K562 (cell line): ENCODE data around the gene MAPKAPK3. TPM values are rescaled to one million over a fixed set of nuclear protein-coding genes. Genes with fewer than 3 reads are reported as not detected.

Experiments
- ATAC-seq: fragments of 200-7000 bp; cut with Tn5 transposase; 3 replicates; pipeline ENCODE4 v1.9.1; 2020; ENCODE audit warnings: moderate library complexity
- BruUV-seq: library from RNA; stranded (reverse); fragments of 400-500 nt; replicated peaks from 2 replicates; lab custom pipeline; 2021; lab: Mats Ljungman, UMichigan
- CTCF ChIA-PET: fragments of 300-600 bp; formaldehyde crosslinking; extraction: SDS; loops from one replicate; lab custom pipeline; 2021; ENCODE audit warnings: low intra/inter-chr PET ratio; lab: Yijun Ruan, JAX
- POLR2A ChIA-PET: fragments of 300-600, 350-650 bp; sonication (Branson Sonifier 250); formaldehyde crosslinking; extraction: SDS; loops from one replicate; lab custom pipeline; 2021; ENCODE audit warnings: antibody characterized with exemption, inconsistent platforms; lab: Yijun Ruan, JAX
- DNase-seq, 4 experiments: peaks; one replicate each; pipeline versions ENCODE4 v3.0.0 to v3.0.0-alpha.2; 2011 to 2018; ENCODE audit warnings: low spot score in 3 of 4, mixed read lengths in 3 of 4; ENCODE audit errors: extremely low read depth in 1 of 4
- FAIRE-seq: peaks from 2 replicates; lab custom pipeline; 2011; peaks lifted over from hg19 to GRCh38; lab: Jason Lieb, UNC
- H2AFZ ChIP-seq: 2 replicates; pipeline ENCODE4 v1.6.0; 2011; ENCODE audit warnings: low read depth, low read length, control low read depth, inconsistent platforms
- H3K27ac ChIP-seq: fragments of 200-600 bp; 3 replicates; pipeline ENCODE4 v1.8.0; 2011; ENCODE audit warnings: low read depth, mild to moderate bottlenecking, control low read depth, inconsistent platforms, low read length, moderate library complexity, mixed read lengths; ENCODE audit errors: extremely low read depth
- H3K27me3 ChIP-seq, 2 experiments: fragments of 300-600 bp in 1 of 2; 2 replicates in 1 of 2; 3 replicates in 1 of 2; pipeline versions ENCODE4 v1.6.0 to v1.8.0; 2011; ENCODE audit warnings: inconsistent platforms in 2 of 2, low read length in 2 of 2, mild to moderate bottlenecking in 1 of 2, mixed read lengths in 1 of 2, moderate library complexity in 1 of 2; ENCODE audit not compliant: control insufficient read depth in 2 of 2, insufficient read depth in 2 of 2
- H3K36me3 ChIP-seq: fragments of 300-600 bp; 3 replicates; pipeline ENCODE4 v1.8.0; 2011; ENCODE audit warnings: mild to moderate bottlenecking, low read length, inconsistent platforms; ENCODE audit not compliant: control insufficient read depth, insufficient read depth
- H3K4me1 ChIP-seq, 2 experiments: fragments of 200-600 bp in 1 of 2; replicated peaks in 1 of 2; 2 replicates in 1 of 2; 3 replicates in 1 of 2; pipeline versions ENCODE4 v1.5.1 to v1.8.0; 2011; ENCODE audit warnings: inconsistent platforms in 2 of 2, low read length in 2 of 2, mild to moderate bottlenecking in 1 of 2, mixed read lengths in 1 of 2, moderate library complexity in 1 of 2; ENCODE audit not compliant: control insufficient read depth in 2 of 2, insufficient read depth in 2 of 2
- H3K4me2 ChIP-seq: 2 replicates; pipeline ENCODE4 v1.6.1; 2011; ENCODE audit warnings: low read length, control low read depth, inconsistent platforms, mixed read lengths; ENCODE audit not compliant: insufficient read depth
- H3K4me3 ChIP-seq: fragments of 200-600 bp; sonication (generic), shearing (Covaris generic); 2 replicates; pipeline ENCODE4 v1.5.1; 2016; ENCODE audit warnings: control low read depth, inconsistent platforms
- H3K79me2 ChIP-seq: fragments of 200-600 bp; 3 replicates; pipeline ENCODE4 v1.8.0; 2011; ENCODE audit warnings: low read length, inconsistent platforms; ENCODE audit not compliant: control insufficient read depth, insufficient read depth
- H3K9ac ChIP-seq, 2 experiments: 2 replicates each; pipeline versions ENCODE4 v1.6.0 to v1.6.1; 2011; ENCODE audit warnings: low read depth in 2 of 2, low read length in 2 of 2, control low read depth in 1 of 2, inconsistent platforms in 1 of 2, mild to moderate bottlenecking in 1 of 2, mixed read lengths in 1 of 2; ENCODE audit not compliant: insufficient read depth in 1 of 2
- H3K9me1 ChIP-seq: one replicate; pipeline ENCODE4 v1.6.0; 2011; ENCODE audit warnings: inconsistent platforms, mild to moderate bottlenecking, low read length, moderate library complexity; ENCODE audit not compliant: control insufficient read depth, insufficient read depth
- H3K9me3 ChIP-seq: replicated peaks from 2 replicates; pipeline ENCODE4 v1.5.1; 2011; ENCODE audit warnings: low read depth, low read length, inconsistent platforms; ENCODE audit not compliant: control insufficient read depth, insufficient read depth
- H4K20me1 ChIP-seq: replicated peaks from 2 replicates; pipeline ENCODE4 v1.6.1; 2011; ENCODE audit warnings: low read length, inconsistent platforms, mixed read lengths; ENCODE audit not compliant: control insufficient read depth, insufficient read depth
- CREM ChIP-seq: IDR thresholded peaks from 2 replicates; pipeline ENCODE4 v1.6.1; 2014; ENCODE audit warnings: antibody characterized with exemption, low read depth
- E2F4 ChIP-seq: sonication (generic); formaldehyde crosslinking; IDR thresholded peaks from 2 replicates; pipeline ENCODE4 v1.8.0; 2022; ENCODE audit warnings: mild to moderate bottlenecking, low read depth, missing genetic modification reagents
- KDM4B ChIP-seq, 2 experiments: fragments of 450-650 bp in 1 of 2; sonication (generic) in 1 of 2; IDR thresholded peaks; 2 replicates each; pipeline ENCODE4 v1.6.1; 2016 to 2017; ENCODE audit warnings: borderline replicate concordance in 2 of 2, antibody characterized with exemption in 1 of 2, low read depth in 1 of 2, mild to moderate bottlenecking in 1 of 2
- NFIC ChIP-seq: fragments of 450-650 bp; IDR thresholded peaks from 2 replicates; pipeline ENCODE4 v1.6.1; 2017; ENCODE audit warnings: mild to moderate bottlenecking, inconsistent platforms
- PRDM10 ChIP-seq: fragments of 450-650 bp; IDR thresholded peaks from 2 replicates; pipeline ENCODE4 v1.6.1; 2018; ENCODE audit not compliant: partially characterized antibody
- SLC30A9 ChIP-seq: fragments of 250-450 bp; sonication (Bioruptor Pico); IDR thresholded peaks from 2 replicates; pipeline ENCODE4 v1.8.0; 2022; ENCODE audit warnings: mild to moderate bottlenecking, moderate library complexity
- ZKSCAN8 ChIP-seq: fragments of 200-800 bp; sonication (Bioruptor generic); IDR thresholded peaks from 2 replicates; pipeline ENCODE4 v1.6.1; 2016; ENCODE audit warnings: missing genetic modification characterization, missing compliant biosample characterization
- ZNF445 ChIP-seq: fragments of 250-450 bp; sonication (Bioruptor Pico); IDR thresholded peaks from 2 replicates; pipeline ENCODE4 v1.4.0; 2020; ENCODE audit warnings: low read depth, mild to moderate bottlenecking, moderate library complexity
- WGBS: fragments of 100-300 bp; shearing (Covaris generic); methylation state at CpG from one replicate; pipeline ENCODE4 v1.1.6; 2016; ENCODE audit warnings: low coverage, mixed read lengths; ENCODE audit not compliant: insufficient coverage; ENCODE audit errors: missing lambda C conversion rate; 5-methylcytosine and 5-hydroxymethylcytosine counted together
- in situ Hi-C: fragments of 300-500 bp; cut with MboI; formaldehyde crosslinking; loops from 4 replicates; pipeline ENCODE4 v1.15.0; 2018; ENCODE audit warnings: inconsistent platforms, mixed read lengths
- intact Hi-C: fragments of 100-400 bp; cut with micrococcal nuclease; formaldehyde crosslinking; loops from 2 replicates; pipeline ENCODE4 v1.14.2; 2022
- polyA plus RNA-seq, 8 experiments: library from polyadenylated mRNA; depleted of rRNA in 4 of 8; stranded (reverse) in 5 of 8; unstranded in 3 of 8; fragments of >200 nt; fragmentation: Nextera tagmentation in 2 of 8; fragmentation: Illumina TruSeq in 1 of 8; extraction: Ambion mirVana in 2 of 8; extraction: Trizol in 1 of 8; gene quantifications; 2 replicates each; pipeline versions ENCODE4 v1.2.1 to v1.2.3, GENCODE V29; 2011 to 2014; ENCODE audit warnings: inconsistent platforms in 1 of 8, missing spikeins in 1 of 8
- total RNA-seq, 7 experiments: library from RNA; depleted of rRNA in 6 of 7; stranded (reverse); fragments of >200 nt in 6 of 7; fragmentation: Illumina TruSeq in 2 of 7; extraction: Trizol in 2 of 7; gene quantifications; 2 replicates each; pipeline versions ENCODE4 v1.2.1 to v1.2.3, GENCODE V29; 2011 to 2021; ENCODE audit warnings: low replicate concordance in 1 of 7
- TF ChIP-seq, protein P1 (sequence below): sonication (generic); formaldehyde crosslinking; IDR thresholded peaks from 2 replicates; pipeline ENCODE4 v1.8.0; 2022; ENCODE audit warnings: mild to moderate bottlenecking, missing genetic modification reagents

Gene MAPKAPK3
- total and polyA plus RNA-seq, 9 of the 15 experiments (the other 6 are each of a cell fraction or from before 2014, with no cell fraction given): 8.0 to 56.4 (median 41.2) TPM

- TF ChIP-seq NFIC (no peak), ZNF445 (CRISPR knock-in tag) (no peak), KDM4B (IDR thresholded peaks at IDR 0.05; ENCODE audit: borderline replicate concordance in 2 of 2, low read depth in 1 of 2) (peak in 1 of 2 experiments; percentile 75; a peak in 1 of 4 replicates), CREM (peak; percentile 84), E2F4 (CRISPR knock-in tag) (no peak)
- TF ChIP-seq, protein P1, sequence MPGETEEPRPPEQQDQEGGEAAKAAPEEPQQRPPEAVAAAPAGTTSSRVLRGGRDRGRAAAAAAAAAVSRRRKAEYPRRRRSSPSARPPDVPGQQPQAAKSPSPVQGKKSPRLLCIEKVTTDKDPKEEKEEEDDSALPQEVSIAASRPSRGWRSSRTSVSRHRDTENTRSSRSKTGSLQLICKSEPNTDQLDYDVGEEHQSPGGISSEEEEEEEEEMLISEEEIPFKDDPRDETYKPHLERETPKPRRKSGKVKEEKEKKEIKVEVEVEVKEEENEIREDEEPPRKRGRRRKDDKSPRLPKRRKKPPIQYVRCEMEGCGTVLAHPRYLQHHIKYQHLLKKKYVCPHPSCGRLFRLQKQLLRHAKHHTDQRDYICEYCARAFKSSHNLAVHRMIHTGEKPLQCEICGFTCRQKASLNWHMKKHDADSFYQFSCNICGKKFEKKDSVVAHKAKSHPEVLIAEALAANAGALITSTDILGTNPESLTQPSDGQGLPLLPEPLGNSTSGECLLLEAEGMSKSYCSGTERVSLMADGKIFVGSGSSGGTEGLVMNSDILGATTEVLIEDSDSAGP (CRISPR knock-in tag): peak; percentile 83
These were observed 218 bp upstream of the MAPKAPK3 start (continued) for GRCh38 chr3:50616770-50617095.

GRCh38 chr3:50617911-50618481 lies 1.0 kb downstream of the MAPKAPK3 start:
- Histone ChIP-seq H3K27me3 (no peaks in the 10 kb centered on the region), H3K27ac (peak overlapping the region; percentile 85), H4K20me1 (peaks cover 8% of the 10 kb centered on the region; the same call in 1 of the 2 replicates), H3K36me3 (peaks cover 32% of the 10 kb centered on the region; the same call in 2 of the 3 replicates), H2AFZ (peak overlapping the region; percentile 83; the same call in 1 of the 2 replicates), H3K79me2 (peaks cover 45% of the 10 kb centered on the region), H3K9ac (peak overlapping the region; percentile 86 to 92), H3K4me2 (peak overlapping the region; percentile 96), H3K9me3 (no peaks in the 10 kb centered on the region), H3K9me1 (no peaks in the 10 kb centered on the region), H3K4me3 (peak overlapping the region; percentile 72), H3K4me1 (peaks cover 24 to 32% of the 10 kb centered on the region in 2 experiments; a peak in 4 of 5 replicates)
- CTCF ChIA-PET: no interaction called here
- no peak for FAIRE-seq
- no peak for DNase-seq
- no peak for TF ChIP-seq SLC30A9
- peak; percentile 54 for TF ChIP-seq PRDM10
- no peak for TF ChIP-seq ZKSCAN8 (CRISPR knock-in tag)
- intact Hi-C loops (loop anchor here (10.0 kb wide), 1 partner anchor 767 kb away; the partner anchor contains the start of gene MANF), in situ Hi-C loops (loop anchor here (5.0 kb wide), 1 partner anchor 759 kb away; no protein-coding TSS in a partner anchor)
- POLR2A ChIA-PET: interaction anchor here (0.6 to 3.0 kb wide), 4 partner anchors 10 to 724 kb away, joined by 3 to 11 read pairs (median 4); partner anchors contain the start of gene HEMK1
- no peak for ATAC-seq
- BruUV-seq: no TSS peak
- 24% methylated on average over 6 of the region's 6 CpGs for WGBS
